Transverse colon (tissue), 4 donors: ENCODE results near the gene INPP4B. TPM values are rescaled to one million over a fixed set of nuclear protein-coding genes. Genes with fewer than 3 reads are reported as not detected.

Experiments used
- DNase-seq: peaks from one replicate; pipeline ENCODE4 v3.0.0-alpha.2; 2019
- H3K27ac ChIP-seq, 4 donors: fragments of 200-600 bp; sonication (generic); 2 replicates each; pipeline ENCODE4 v1.5.1; 2016 to 2018; ENCODE audit warnings: inconsistent platforms in 4 of 4
- H3K27me3 ChIP-seq: fragments of 200-600 bp; sonication (generic); 2 replicates; pipeline ENCODE4 v1.5.1; 2017; ENCODE audit warnings: inconsistent platforms
- H3K36me3 ChIP-seq, 4 donors: fragments of 200-600 bp; sonication (generic); 2 replicates each; pipeline ENCODE4 v1.5.1; 2017 to 2019; ENCODE audit warnings: inconsistent platforms in 4 of 4
- H3K4me1 ChIP-seq, 4 donors: fragments of 200-600 bp; sonication (generic); 2 replicates each; pipeline ENCODE4 v1.5.1; 2017 to 2020; ENCODE audit warnings: inconsistent platforms in 4 of 4
- H3K4me3 ChIP-seq, 4 donors: fragments of 200-600 bp; sonication (generic); 1 replicate in 1 of 4; 2 replicates in 3 of 4; pipeline versions ENCODE4 v1.5.1 to v1.6.1; 2017 to 2019; ENCODE audit warnings: inconsistent platforms in 4 of 4
- H3K9me3 ChIP-seq, 2 donors: fragments of 200-600 bp; sonication (generic); 2 replicates each; pipeline ENCODE4 v1.5.1; 2017 to 2019; ENCODE audit warnings: inconsistent platforms in 2 of 2
- EP300 ChIP-seq: sonication (generic); formaldehyde crosslinking; IDR thresholded peaks from one replicate; pipeline ENCODE4 v1.6.1; 2017; ENCODE audit warnings: antibody characterized with exemption, low read depth
- POLR2A ChIP-seq: fragments of 450-650 bp; IDR thresholded peaks from one replicate; pipeline ENCODE4 v1.6.1; 2016; ENCODE audit warnings: antibody characterized with exemption, mild to moderate bottlenecking, moderate library complexity
- POLR2AphosphoS5 ChIP-seq, 3 donors: sonication (generic); formaldehyde crosslinking; IDR thresholded peaks; one replicate each; pipeline ENCODE4 v1.6.1; 2016; ENCODE audit warnings: antibody characterized with exemption in 3 of 3
- WGBS, 2 donors: methylation state at CpG; one replicate each; pipeline ENCODE4 v1.1.5; 2018; ENCODE audit warnings: low coverage in 1 of 2; 5-methylcytosine and 5-hydroxymethylcytosine counted together
- in situ Hi-C, 4 donors: fragments of 200-750 bp; cut with MboI; loops; one replicate each; pipeline versions ENCODE4 v1.15.0 to v1.15.1; 2017; ENCODE audit warnings: low sequenced_read_pairs in 3 of 4, low pct_ligation_motif_present in 1 of 4, low pct_unique_long_range_greater_than_20kb in 1 of 4
- intact Hi-C: fragments of 100-400 bp; cut with DNase I; formaldehyde crosslinking; loops from one replicate; pipeline ENCODE4 v1.15.1; 2023; ENCODE audit warnings: low total_unique reads
- total RNA-seq, 4 donors: library from RNA; depleted of rRNA; stranded (reverse); fragments of >200 nt; gene quantifications; one replicate each; pipeline ENCODE4 v1.1.0, GENCODE V29; 2016
- TF ChIP-seq, protein P1 (sequence below), 5 experiments: fragments of 200-600 bp in 3 of 5; fragments of 450-650 bp in 2 of 5; sonication (generic) in 3 of 5; IDR thresholded peaks; 1 replicate in 2 of 5; 2 replicates in 3 of 5; pipeline ENCODE4 v1.5.1; 2016 to 2017; ENCODE audit warnings: antibody characterized with exemption in 5 of 5, inconsistent platforms in 3 of 5, mild to moderate bottlenecking in 2 of 5, moderate library complexity in 1 of 5

INPP4B gene
- total RNA-seq, 4 donors from 2014 or later, result 18.3 to 33.8 (median 31.4) TPM

DNA sequence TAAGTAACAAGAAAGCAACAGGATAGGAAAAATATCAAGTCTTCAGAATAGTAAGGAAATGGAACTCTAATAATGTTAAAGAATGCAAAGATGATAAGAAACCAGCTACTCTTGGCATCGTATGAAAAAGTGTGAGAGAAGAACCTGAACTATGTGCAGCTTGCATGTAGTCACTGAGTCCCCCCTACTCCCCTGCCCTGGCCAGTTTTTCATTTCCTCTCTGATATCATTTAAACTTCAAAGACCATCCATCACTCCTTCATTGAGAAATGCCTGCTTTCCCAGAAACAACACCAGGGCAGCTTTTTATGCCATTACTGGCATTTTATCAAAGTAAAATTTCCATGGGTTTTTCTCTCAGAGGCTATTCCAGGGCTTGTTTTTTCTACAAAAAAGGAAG is 28.1 kb downstream of the INPP4B start:
- Histone ChIP-seq H3K27me3 (no peaks in the 10 kb centered on the region), H3K36me3 (no peaks in the 10 kb centered on the region), H3K9me3 (no peaks in the 10 kb centered on the region), H3K4me3 (no peak overlapping the region), H3K4me1 (peaks cover 0 to 17% (median 7%) of the 10 kb centered on the region in 4 donors), H3K27ac (no peak overlapping the region)
- TF ChIP-seq EP300 (no peak), POLR2AphosphoS5 (IDR thresholded peaks at IDR 0.05) (no peak), POLR2A (no peak)
- TF ChIP-seq, protein P1, sequence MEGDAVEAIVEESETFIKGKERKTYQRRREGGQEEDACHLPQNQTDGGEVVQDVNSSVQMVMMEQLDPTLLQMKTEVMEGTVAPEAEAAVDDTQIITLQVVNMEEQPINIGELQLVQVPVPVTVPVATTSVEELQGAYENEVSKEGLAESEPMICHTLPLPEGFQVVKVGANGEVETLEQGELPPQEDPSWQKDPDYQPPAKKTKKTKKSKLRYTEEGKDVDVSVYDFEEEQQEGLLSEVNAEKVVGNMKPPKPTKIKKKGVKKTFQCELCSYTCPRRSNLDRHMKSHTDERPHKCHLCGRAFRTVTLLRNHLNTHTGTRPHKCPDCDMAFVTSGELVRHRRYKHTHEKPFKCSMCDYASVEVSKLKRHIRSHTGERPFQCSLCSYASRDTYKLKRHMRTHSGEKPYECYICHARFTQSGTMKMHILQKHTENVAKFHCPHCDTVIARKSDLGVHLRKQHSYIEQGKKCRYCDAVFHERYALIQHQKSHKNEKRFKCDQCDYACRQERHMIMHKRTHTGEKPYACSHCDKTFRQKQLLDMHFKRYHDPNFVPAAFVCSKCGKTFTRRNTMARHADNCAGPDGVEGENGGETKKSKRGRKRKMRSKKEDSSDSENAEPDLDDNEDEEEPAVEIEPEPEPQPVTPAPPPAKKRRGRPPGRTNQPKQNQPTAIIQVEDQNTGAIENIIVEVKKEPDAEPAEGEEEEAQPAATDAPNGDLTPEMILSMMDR (IDR thresholded peaks at IDR 0.05), result no peak
- DNase-seq, result no peak
- in situ Hi-C loops, result no loop called here
- intact Hi-C loops, result no loop called here
- 40% methylated on average over 1 of the region's 1 CpG for WGBS, 2 donors

DNA sequence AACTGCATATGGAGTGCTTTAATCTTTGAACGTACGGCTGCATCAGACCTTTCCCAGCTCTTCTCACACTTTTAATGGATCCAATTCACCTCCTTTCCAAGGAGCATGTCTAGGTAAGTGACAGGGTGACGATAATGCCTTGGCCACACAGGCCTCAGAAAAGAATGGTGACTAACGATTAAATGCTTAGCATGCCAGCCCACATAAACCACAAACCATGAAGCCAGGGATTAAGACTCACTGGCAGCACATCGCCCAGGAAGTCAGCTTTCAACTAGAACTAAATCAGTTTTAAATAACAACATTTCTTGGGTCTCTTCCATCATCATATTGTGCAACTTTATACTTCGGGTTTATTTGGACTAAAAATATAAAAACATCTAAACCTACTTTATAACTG is 28.7 kb downstream of the INPP4B start:
- no peaks in the 10 kb centered on the region for H3K27me3 ChIP-seq
- H3K27ac ChIP-seq, result peak overlapping the region in 1 of 4 donors; percentile 2
- H3K4me1 ChIP-seq, result peaks cover 0 to 22% (median 8%) of the 10 kb centered on the region in 4 donors
- WGBS, 2 donors, result 40 to 53% methylated on average over 6 of the region's 6 CpGs
- DNase-seq, result no peak
- H3K36me3 ChIP-seq, result no peaks in the 10 kb centered on the region
- in situ Hi-C loops (no loop called here), intact Hi-C loops (no loop called here)
- TF ChIP-seq POLR2A (no peak), POLR2AphosphoS5 (IDR thresholded peaks at IDR 0.05) (no peak)
- TF ChIP-seq, protein P1 (IDR thresholded peaks at IDR 0.05), result no peak
- H3K9me3 ChIP-seq, result no peaks in the 10 kb centered on the region
- no peak overlapping the region for H3K4me3 ChIP-seq

DNA sequence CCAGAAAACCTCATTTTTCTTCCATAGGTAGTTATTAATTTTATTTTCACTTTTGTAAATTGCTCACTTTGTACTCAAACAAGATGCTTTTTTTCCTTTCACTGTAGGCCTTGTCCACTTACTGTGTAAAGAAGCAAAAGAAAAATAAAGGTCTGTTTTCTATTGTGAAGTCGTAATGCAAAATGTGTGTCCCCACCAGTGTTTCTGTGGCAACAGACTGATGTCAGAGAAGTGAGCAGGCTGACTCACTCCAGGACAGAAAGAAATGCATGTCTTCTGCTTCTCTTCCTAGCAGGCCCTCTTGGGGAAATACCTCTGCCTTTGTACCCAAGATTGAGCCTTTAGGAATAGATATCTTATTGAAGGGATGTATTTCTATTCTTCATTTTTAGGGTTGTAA is 30.3 kb downstream of the INPP4B start:
- H3K9me3 ChIP-seq, result no peaks in the 10 kb centered on the region
- no peak overlapping the region for H3K4me3 ChIP-seq
- intact Hi-C loops, result no loop called here
- TF ChIP-seq POLR2A (no peak), EP300 (no peak), POLR2AphosphoS5 (IDR thresholded peaks at IDR 0.05) (no peak)
- TF ChIP-seq, protein P1 (IDR thresholded peaks at IDR 0.05), result no peak
- H3K4me1 ChIP-seq, result peaks cover 0 to 26% (median 8%) of the 10 kb centered on the region in 4 donors
- no peaks in the 10 kb centered on the region for H3K27me3 ChIP-seq
- no peaks in the 10 kb centered on the region for H3K36me3 ChIP-seq
- DNase-seq, result no peak
- 13 to 20% methylated on average over 1 of the region's 1 CpG for WGBS, 2 donors
- in situ Hi-C loops, result no loop called here
- no peak overlapping the region for H3K27ac ChIP-seq

DNA sequence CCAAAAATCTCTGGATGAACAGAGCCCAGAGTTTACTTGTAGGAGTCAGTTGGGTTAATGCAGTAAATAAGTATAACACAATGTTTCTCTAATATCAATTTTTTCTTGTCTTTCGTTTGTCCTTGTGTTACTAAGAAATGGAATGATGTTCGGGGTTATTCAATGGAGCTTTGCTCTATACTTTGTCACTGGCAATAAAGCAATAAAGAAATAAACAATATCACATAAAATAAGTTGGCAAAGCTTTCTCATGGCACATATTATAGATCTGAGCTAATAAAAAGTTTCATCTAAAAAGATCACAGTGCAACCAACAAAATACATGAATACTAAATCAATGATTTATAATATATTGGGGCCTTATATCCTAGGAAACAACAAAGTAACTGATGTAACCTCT is 32.7 kb downstream of the INPP4B start:
- intact Hi-C loops, result no loop called here
- Histone ChIP-seq H3K4me3 (no peak overlapping the region), H3K9me3 (no peaks in the 10 kb centered on the region), H3K27ac (no peak overlapping the region), H3K36me3 (no peaks in the 10 kb centered on the region), H3K4me1 (peaks cover 0 to 26% (median 8%) of the 10 kb centered on the region in 4 donors), H3K27me3 (no peaks in the 10 kb centered on the region)
- in situ Hi-C loops, result no loop called here
- TF ChIP-seq EP300 (no peak), POLR2AphosphoS5 (IDR thresholded peaks at IDR 0.05) (no peak), POLR2A (no peak)
- TF ChIP-seq, protein P1 (IDR thresholded peaks at IDR 0.05), result no peak
- no peak for DNase-seq
- WGBS, 2 donors, result 23 to 35% methylated on average over 2 of the region's 2 CpGs
